PFSK-1 (cell line): ENCODE measurements around the gene INSYN1.

Experiments
- POLR2AphosphoS5 ChIP-seq: IDR thresholded peaks from 2 replicates; pipeline ENCODE4 v1.6.1; 2012; ENCODE audit warnings: low read depth, mild to moderate bottlenecking, control low read depth, low read length, moderate library complexity
- TAF1 ChIP-seq: IDR thresholded peaks from 2 replicates; pipeline ENCODE4 v1.6.1; 2012; ENCODE audit warnings: low read length, control low read depth, borderline replicate concordance; ENCODE audit not compliant: insufficient read depth

DNA sequence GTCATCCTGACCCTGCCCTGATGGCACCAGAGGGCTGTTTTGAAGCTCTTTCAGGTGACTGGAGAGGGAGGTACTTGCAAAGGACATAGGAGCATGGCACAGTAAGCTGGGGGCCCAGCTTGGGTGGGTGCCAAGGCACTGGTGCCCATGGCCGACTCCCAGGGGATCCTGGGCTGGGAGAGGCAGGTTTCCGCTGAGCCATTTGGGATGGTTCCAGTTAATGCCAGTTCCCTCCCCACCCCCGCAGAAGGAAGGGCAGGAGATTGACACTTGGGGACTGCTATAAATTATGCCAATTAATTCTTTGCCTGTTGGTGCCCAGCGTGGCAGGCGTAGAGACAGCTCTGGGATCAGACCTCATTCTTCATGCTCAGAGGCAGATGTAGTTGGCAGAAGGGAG is 42.8 kb downstream of the INSYN1 start:
- TF ChIP-seq POLR2AphosphoS5 (no peak), TAF1 (no peak)
